Transverse colon (tissue), 4 donors: Measurements from ENCODE around the gene BAZ2B. TPM values are rescaled to one million over a fixed set of nuclear protein-coding genes. Genes with fewer than 3 reads are reported as not detected.

ENCODE experiments used
- DNase-seq: peaks from one replicate; pipeline ENCODE4 v3.0.0-alpha.2; 2019
- H3K27ac ChIP-seq, 4 donors: fragments of 200-600 bp; sonication (generic); 2 replicates each; pipeline ENCODE4 v1.5.1; 2016 to 2018; ENCODE audit warnings: inconsistent platforms in 4 of 4
- H3K27me3 ChIP-seq: fragments of 200-600 bp; sonication (generic); 2 replicates; pipeline ENCODE4 v1.5.1; 2017; ENCODE audit warnings: inconsistent platforms
- H3K36me3 ChIP-seq, 4 donors: fragments of 200-600 bp; sonication (generic); 2 replicates each; pipeline ENCODE4 v1.5.1; 2017 to 2019; ENCODE audit warnings: inconsistent platforms in 4 of 4
- H3K4me1 ChIP-seq, 4 donors: fragments of 200-600 bp; sonication (generic); 2 replicates each; pipeline ENCODE4 v1.5.1; 2017 to 2020; ENCODE audit warnings: inconsistent platforms in 4 of 4
- H3K4me3 ChIP-seq, 4 donors: fragments of 200-600 bp; sonication (generic); 1 replicate in 1 of 4; 2 replicates in 3 of 4; pipeline versions ENCODE4 v1.5.1 to v1.6.1; 2017 to 2019; ENCODE audit warnings: inconsistent platforms in 4 of 4
- H3K9me3 ChIP-seq, 2 donors: fragments of 200-600 bp; sonication (generic); 2 replicates each; pipeline ENCODE4 v1.5.1; 2017 to 2019; ENCODE audit warnings: inconsistent platforms in 2 of 2
- CTCF ChIP-seq, 5 experiments: fragments of 200-600 bp in 3 of 5; fragments of 450-650 bp in 2 of 5; sonication (generic) in 3 of 5; IDR thresholded peaks; 1 replicate in 2 of 5; 2 replicates in 3 of 5; pipeline ENCODE4 v1.5.1; 2016 to 2017; ENCODE audit warnings: antibody characterized with exemption in 5 of 5, inconsistent platforms in 3 of 5, mild to moderate bottlenecking in 2 of 5, moderate library complexity in 1 of 5
- EP300 ChIP-seq: sonication (generic); formaldehyde crosslinking; IDR thresholded peaks from one replicate; pipeline ENCODE4 v1.6.1; 2017; ENCODE audit warnings: antibody characterized with exemption, low read depth
- POLR2A ChIP-seq: fragments of 450-650 bp; IDR thresholded peaks from one replicate; pipeline ENCODE4 v1.6.1; 2016; ENCODE audit warnings: antibody characterized with exemption, mild to moderate bottlenecking, moderate library complexity
- POLR2AphosphoS5 ChIP-seq, 3 donors: sonication (generic); formaldehyde crosslinking; IDR thresholded peaks; one replicate each; pipeline ENCODE4 v1.6.1; 2016; ENCODE audit warnings: antibody characterized with exemption in 3 of 3
- WGBS, 2 donors: methylation state at CpG; one replicate each; pipeline ENCODE4 v1.1.5; 2018; ENCODE audit warnings: low coverage in 1 of 2; 5-methylcytosine and 5-hydroxymethylcytosine counted together
- in situ Hi-C, 4 donors: fragments of 200-750 bp; cut with MboI; loops; one replicate each; pipeline versions ENCODE4 v1.15.0 to v1.15.1; 2017; ENCODE audit warnings: low sequenced_read_pairs in 3 of 4, low pct_ligation_motif_present in 1 of 4, low pct_unique_long_range_greater_than_20kb in 1 of 4
- intact Hi-C: fragments of 100-400 bp; cut with DNase I; formaldehyde crosslinking; loops from one replicate; pipeline ENCODE4 v1.15.1; 2023; ENCODE audit warnings: low total_unique reads
- total RNA-seq, 4 donors: library from RNA; depleted of rRNA; stranded (reverse); fragments of >200 nt; gene quantifications; one replicate each; pipeline ENCODE4 v1.1.0, GENCODE V29; 2016

Gene BAZ2B
- total RNA-seq, 4 donors from 2014 or later, result 42.3 to 104 (median 81.3) TPM

GRCh38 chr2:159585622-159586021 lies 30.7 kb downstream of the BAZ2B start:
- Histone ChIP-seq H3K4me3 (no peak overlapping the region), H3K4me1 (peaks cover 0 to 14% (median 2%) of the 10 kb centered on the region in 4 donors), H3K9me3 (no peaks in the 10 kb centered on the region), H3K27ac (peak overlapping the region in 3 of 4 donors; percentile 15 to 56 (median 43)), H3K27me3 (no peaks in the 10 kb centered on the region), H3K36me3 (no peaks in the 10 kb centered on the region)
- TF ChIP-seq POLR2A (no peak), CTCF (IDR thresholded peaks at IDR 0.05) (no peak), POLR2AphosphoS5 (IDR thresholded peaks at IDR 0.05) (no peak), EP300 (no peak)
- DNase-seq, result peak; percentile 39
- in situ Hi-C loops, result no loop called here
- intact Hi-C loops, result no loop called here

GRCh38 chr2:159584796-159585195 lies 31.6 kb downstream of the BAZ2B start:
- peaks cover 0 to 14% (median 2%) of the 10 kb centered on the region in 4 donors for H3K4me1 ChIP-seq
- intact Hi-C loops (no loop called here), in situ Hi-C loops (no loop called here)
- no peaks in the 10 kb centered on the region for H3K27me3 ChIP-seq
- no peak for DNase-seq
- H3K27ac ChIP-seq, result no peak overlapping the region
- H3K4me3 ChIP-seq, result no peak overlapping the region
- 74% methylated on average over 2 of the region's 2 CpGs; no CpG with 5 or more reads in 1 of the 2 donors for WGBS, 2 donors
- TF ChIP-seq CTCF (IDR thresholded peaks at IDR 0.05), result no peak
- no peak for TF ChIP-seq EP300
- TF ChIP-seq POLR2A, result no peak
- no peak for TF ChIP-seq POLR2AphosphoS5 (IDR thresholded peaks at IDR 0.05)
- H3K9me3 ChIP-seq, result no peaks in the 10 kb centered on the region
- no peaks in the 10 kb centered on the region for H3K36me3 ChIP-seq

GRCh38 chr2:159573846-159574606 lies 42.3 kb downstream of the BAZ2B start:
- 67 to 74% methylated on average over 2 to 3 of the region's 3 CpGs for WGBS, 2 donors
- Histone ChIP-seq H3K9me3 (no peaks in the 10 kb centered on the region), H3K27me3 (no peaks in the 10 kb centered on the region), H3K4me3 (no peak overlapping the region), H3K36me3 (no peaks in the 10 kb centered on the region), H3K27ac (no peak overlapping the region), H3K4me1 (peaks cover 0 to 4% (median 0%) of the 10 kb centered on the region in 4 donors)
- intact Hi-C loops, result no loop called here
- no peak for DNase-seq
- in situ Hi-C loops, result no loop called here
- TF ChIP-seq CTCF (IDR thresholded peaks at IDR 0.05), result no peak

GRCh38 chr2:159573294-159573693 lies 43.1 kb downstream of the BAZ2B start:
- DNase-seq, result no peak
- 82 to 89% methylated on average over 4 of the region's 4 CpGs for WGBS, 2 donors
- H3K4me3 ChIP-seq, result no peak overlapping the region
- H3K9me3 ChIP-seq, result no peaks in the 10 kb centered on the region
- intact Hi-C loops, result no loop called here
- no peak overlapping the region for H3K27ac ChIP-seq
- TF ChIP-seq POLR2A (no peak), EP300 (no peak), POLR2AphosphoS5 (IDR thresholded peaks at IDR 0.05) (no peak), CTCF (IDR thresholded peaks at IDR 0.05) (no peak)
- in situ Hi-C loops, result no loop called here
- H3K27me3 ChIP-seq, result no peaks in the 10 kb centered on the region
- peaks cover 0 to 6% (median 0%) of the 10 kb centered on the region in 4 donors for H3K4me1 ChIP-seq
- H3K36me3 ChIP-seq, result no peaks in the 10 kb centered on the region
